ENCODE data around the gene ITPK1. TPM values are rescaled to one million over a fixed set of nuclear protein-coding genes. Genes with fewer than 3 reads are reported as not detected.

ITPK1 gene
- total RNA-seq: 9.8 and 37.6 TPM in 2 replicates

GRCh38 chr14:93115821-93116675 lies at the start of gene ITPK1:
Gene ITPK1, minus strand, starts transcription at chr14:93115925. Its CDS starts 762 bp downstream, at chr14:93115163.

GRCh38 chr14:92922883-92923743 lies 192.6 kb downstream of the ITPK1 start, which contains the start of gene CHGA:
Gene CHGA, plus strand, starts transcription at chr14:92923150. Its CDS starts 210 bp downstream, at chr14:92923360.

Other genes with a start within 250 kb of the ITPK1 start
- not detected in 2 replicates for gene CHGA, start 192.8 kb downstream of the ITPK1 start, total RNA-seq
- 22.4 and 24.6 TPM in 2 replicates for gene MOAP1, start 69.0 kb upstream of the ITPK1 start, total RNA-seq
- 8.0 and 14.0 TPM in 2 replicates for gene LYSET, start 69.4 kb upstream of the ITPK1 start, total RNA-seq
- gene GON7, start 91.1 kb upstream of the ITPK1 start, total RNA-seq: 8.3 and 9.7 TPM in 2 replicates
- gene UBR7, start 91.3 kb upstream of the ITPK1 start, total RNA-seq: 15.7 and 27.3 TPM in 2 replicates
- gene BTBD7, start 217.1 kb upstream of the ITPK1 start, total RNA-seq: 23.8 and 26.4 TPM in 2 replicates
- gene COX8C, start 231.3 kb upstream of the ITPK1 start, total RNA-seq: not detected in 2 replicates